ENCODE results near the gene CREB5.

The CREB5 gene

GRCh38 chr7:28748346-28748745, 336.0 kb downstream of the CREB5 start:
- Histone ChIP-seq H2AFZ (ENCODE audit: low read length) (peak overlapping the region; percentile 15; the same call in 1 of the 2 replicates), H3K4me1 (ENCODE audit: insufficient read depth, low read length, poor library complexity, severe bottlenecking) (peaks cover 22% of the 10 kb centered on the region), H3F3A (ENCODE audit: low read depth) (no peaks in the 10 kb centered on the region), H3K9me2 (replicated peaks; ENCODE audit: low read depth, low read length) (no peaks in the 10 kb centered on the region), H3K4me3 (ENCODE audit: low read length, poor library complexity, severe bottlenecking) (no peak overlapping the region), H3K36me3 (ENCODE audit: insufficient read depth, low read length) (no peaks in the 10 kb centered on the region), H3K27me3 (ENCODE audit: insufficient read depth, low read length, poor library complexity, severe bottlenecking) (no peaks in the 10 kb centered on the region), H4K20me1 (ENCODE audit: insufficient read depth, low read length, poor library complexity, severe bottlenecking) (no peaks in the 10 kb centered on the region), H3K9me3 (ENCODE audit: insufficient read depth, low read depth, low read length) (no peaks in the 10 kb centered on the region), H3K79me2 (ENCODE audit: insufficient read depth, low read length) (no peaks in the 10 kb centered on the region), H3K9ac (ENCODE audit: low read depth, low read length, poor library complexity, severe bottlenecking) (no peak overlapping the region), H3K4me2 (ENCODE audit: low read depth, low read length, poor library complexity, severe bottlenecking) (no peak overlapping the region)
- TF ChIP-seq EZH2phosphoT487 (IDR thresholded peaks at IDR 0.05; ENCODE audit: borderline replicate concordance) = no peak
- no peak for TF ChIP-seq CTCF (conservative IDR thresholded peaks at IDR 0.05; ENCODE audit: low read length)

DNA sequence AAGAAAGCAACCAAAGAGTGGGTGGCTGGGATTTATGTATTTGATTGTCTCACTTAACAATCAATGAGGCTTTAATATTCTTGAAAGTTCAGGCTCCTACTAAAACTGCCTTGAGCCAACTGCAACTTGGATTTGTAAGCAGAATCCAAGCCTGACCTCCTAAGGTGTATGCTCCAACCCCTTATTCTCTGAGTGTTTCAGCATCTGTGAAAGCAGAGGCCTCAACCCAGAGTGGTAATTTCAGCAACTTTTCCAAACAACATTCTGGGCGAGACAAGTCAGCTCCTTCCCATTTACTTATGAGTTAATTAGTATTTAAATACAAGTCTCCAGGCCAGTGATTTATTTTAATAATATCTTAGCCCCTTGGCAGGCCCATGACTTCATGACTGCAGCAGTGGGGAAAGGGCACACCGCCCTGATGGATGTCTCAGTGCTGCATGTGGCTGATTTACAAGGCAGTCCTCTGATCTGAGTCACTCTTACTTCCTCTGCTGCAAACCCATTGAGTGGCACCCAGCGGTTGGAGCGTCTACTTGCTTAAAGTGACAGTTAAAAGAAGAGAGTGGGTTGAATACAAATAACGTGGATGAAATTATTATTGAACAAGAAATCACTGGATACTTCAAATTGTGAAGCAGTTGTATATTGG, 336.7 kb downstream of the CREB5 start:
- Histone ChIP-seq H3K9ac (ENCODE audit: low read depth, low read length, poor library complexity, severe bottlenecking) (no peak overlapping the region), H3K79me2 (ENCODE audit: insufficient read depth, low read length) (no peaks in the 10 kb centered on the region), H4K20me1 (ENCODE audit: insufficient read depth, low read length, poor library complexity, severe bottlenecking) (no peaks in the 10 kb centered on the region), H3K4me2 (ENCODE audit: low read depth, low read length, poor library complexity, severe bottlenecking) (peak overlapping the region; percentile 68), H3K36me3 (ENCODE audit: insufficient read depth, low read length) (no peaks in the 10 kb centered on the region), H3K4me1 (ENCODE audit: insufficient read depth, low read length, poor library complexity, severe bottlenecking) (peaks cover 22% of the 10 kb centered on the region), H3F3A (ENCODE audit: low read depth) (no peaks in the 10 kb centered on the region), H3K27me3 (ENCODE audit: insufficient read depth, low read length, poor library complexity, severe bottlenecking) (no peaks in the 10 kb centered on the region), H2AFZ (ENCODE audit: low read length) (peak overlapping the region; percentile 52; the same call in 1 of the 2 replicates), H3K4me3 (ENCODE audit: low read length, poor library complexity, severe bottlenecking) (peak overlapping the region; percentile 48), H3K9me3 (ENCODE audit: insufficient read depth, low read depth, low read length) (no peaks in the 10 kb centered on the region), H3K9me2 (replicated peaks; ENCODE audit: low read depth, low read length) (no peaks in the 10 kb centered on the region)
- TF ChIP-seq EZH2phosphoT487 (IDR thresholded peaks at IDR 0.05; ENCODE audit: borderline replicate concordance) = no peak
- peak; percentile 44 for TF ChIP-seq CTCF (conservative IDR thresholded peaks at IDR 0.05; ENCODE audit: low read length)

DNA sequence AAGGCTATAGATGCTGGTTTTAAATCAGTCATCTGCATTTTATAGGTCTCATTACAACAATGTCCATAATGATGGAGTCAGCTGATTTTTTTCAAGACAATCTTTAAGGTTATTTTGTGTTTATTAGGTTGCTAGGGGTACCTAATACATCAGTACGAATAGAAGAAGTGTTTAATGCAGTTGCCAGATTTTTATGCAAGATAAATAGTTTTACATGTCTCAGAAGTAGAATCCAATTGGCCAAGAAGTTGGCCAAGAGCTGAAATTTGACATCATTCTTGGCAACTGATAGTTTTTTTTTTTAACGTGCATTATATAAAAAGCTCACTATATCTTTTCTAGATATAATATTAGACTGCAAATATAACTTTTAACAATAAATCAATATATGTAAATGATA, 337.3 kb downstream of the CREB5 start:
- H3K27me3 ChIP-seq (ENCODE audit: insufficient read depth, low read length, poor library complexity, severe bottlenecking) = no peaks in the 10 kb centered on the region
- no peaks in the 10 kb centered on the region for H3K9me2 ChIP-seq (replicated peaks; ENCODE audit: low read depth, low read length)
- no peaks in the 10 kb centered on the region for H3K9me3 ChIP-seq (ENCODE audit: insufficient read depth, low read depth, low read length)
- H3K4me3 ChIP-seq (ENCODE audit: low read length, poor library complexity, severe bottlenecking) = peak overlapping the region; percentile 48
- H3K79me2 ChIP-seq (ENCODE audit: insufficient read depth, low read length) = no peaks in the 10 kb centered on the region
- peak overlapping the region; percentile 52; the same call in 1 of the 2 replicates for H2AFZ ChIP-seq (ENCODE audit: low read length)
- no peaks in the 10 kb centered on the region for H4K20me1 ChIP-seq (ENCODE audit: insufficient read depth, low read length, poor library complexity, severe bottlenecking)
- H3F3A ChIP-seq (ENCODE audit: low read depth) = no peaks in the 10 kb centered on the region
- peaks cover 22% of the 10 kb centered on the region for H3K4me1 ChIP-seq (ENCODE audit: insufficient read depth, low read length, poor library complexity, severe bottlenecking)
- TF ChIP-seq EZH2phosphoT487 (IDR thresholded peaks at IDR 0.05; ENCODE audit: borderline replicate concordance) = no peak
- no peak for TF ChIP-seq CTCF (conservative IDR thresholded peaks at IDR 0.05; ENCODE audit: low read length)
- no peaks in the 10 kb centered on the region for H3K36me3 ChIP-seq (ENCODE audit: insufficient read depth, low read length)
- peak overlapping the region; percentile 68 for H3K4me2 ChIP-seq (ENCODE audit: low read depth, low read length, poor library complexity, severe bottlenecking)
- H3K9ac ChIP-seq (ENCODE audit: low read depth, low read length, poor library complexity, severe bottlenecking) = no peak overlapping the region

Data from Loucy (cell line).